Measurements from ENCODE around the gene RAD50.

DNA sequence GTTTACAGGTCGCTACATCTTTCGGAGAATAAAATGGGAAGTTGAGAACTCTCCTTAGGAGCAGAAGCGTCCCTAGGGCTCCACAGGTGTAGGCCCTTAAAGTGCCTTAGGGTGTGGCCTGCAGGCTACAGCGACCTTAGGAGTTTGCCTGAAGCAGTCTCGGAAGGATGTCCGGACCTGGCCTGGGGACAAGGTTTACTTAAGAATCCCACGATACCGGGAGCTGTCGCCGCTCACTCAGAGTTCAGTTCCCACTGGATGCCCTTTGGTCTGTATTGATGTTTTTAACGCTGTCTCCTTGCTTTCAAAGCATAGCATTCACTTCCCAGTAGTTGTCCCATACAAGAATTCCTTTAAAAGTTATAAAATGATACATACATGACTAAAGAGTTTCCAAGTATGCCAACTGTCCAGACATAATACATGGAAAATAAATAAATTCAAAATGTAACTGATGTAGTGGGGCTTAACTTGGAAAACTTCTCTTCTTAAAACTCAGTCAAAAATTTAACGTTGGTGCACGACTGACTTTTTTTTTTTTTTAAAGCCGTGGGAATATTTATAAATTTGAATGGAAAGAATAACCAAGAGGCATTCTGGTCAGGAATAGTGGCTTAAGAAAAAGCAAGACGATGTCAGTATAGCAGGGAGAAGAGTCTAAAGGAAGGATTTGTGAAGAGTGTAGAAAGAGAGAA, 848 bp downstream of the RAD50 start:
- TF ChIP-seq, protein P1, sequence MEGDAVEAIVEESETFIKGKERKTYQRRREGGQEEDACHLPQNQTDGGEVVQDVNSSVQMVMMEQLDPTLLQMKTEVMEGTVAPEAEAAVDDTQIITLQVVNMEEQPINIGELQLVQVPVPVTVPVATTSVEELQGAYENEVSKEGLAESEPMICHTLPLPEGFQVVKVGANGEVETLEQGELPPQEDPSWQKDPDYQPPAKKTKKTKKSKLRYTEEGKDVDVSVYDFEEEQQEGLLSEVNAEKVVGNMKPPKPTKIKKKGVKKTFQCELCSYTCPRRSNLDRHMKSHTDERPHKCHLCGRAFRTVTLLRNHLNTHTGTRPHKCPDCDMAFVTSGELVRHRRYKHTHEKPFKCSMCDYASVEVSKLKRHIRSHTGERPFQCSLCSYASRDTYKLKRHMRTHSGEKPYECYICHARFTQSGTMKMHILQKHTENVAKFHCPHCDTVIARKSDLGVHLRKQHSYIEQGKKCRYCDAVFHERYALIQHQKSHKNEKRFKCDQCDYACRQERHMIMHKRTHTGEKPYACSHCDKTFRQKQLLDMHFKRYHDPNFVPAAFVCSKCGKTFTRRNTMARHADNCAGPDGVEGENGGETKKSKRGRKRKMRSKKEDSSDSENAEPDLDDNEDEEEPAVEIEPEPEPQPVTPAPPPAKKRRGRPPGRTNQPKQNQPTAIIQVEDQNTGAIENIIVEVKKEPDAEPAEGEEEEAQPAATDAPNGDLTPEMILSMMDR (IDR thresholded peaks at IDR 0.05): no peak
- TF ChIP-seq POLR2A (IDR thresholded peaks at IDR 0.05): no peak

Measured in adrenal gland (tissue), 5 donors.